HL-60 (cell line): ENCODE data around the gene AAMP.

Experiments used
- DNase-seq, 2 experiments: peaks; one replicate each; pipeline ENCODE4 v3.0.0-alpha.2; 2010 to 2020; ENCODE audit warnings: low read depth in 1 of 2, low spot score in 1 of 2
- H3K27ac ChIP-seq: fragments of 250-450 bp; sonication (Bioruptor Pico); replicated peaks from 2 replicates; pipeline ENCODE4 v1.5.1; 2020; ENCODE audit warnings: mild to moderate bottlenecking, moderate library complexity
- H3K27me3 ChIP-seq: fragments of 250-450 bp; sonication (Bioruptor Pico); 2 replicates; pipeline ENCODE4 v1.5.1; 2021; ENCODE audit warnings: mild to moderate bottlenecking, moderate library complexity; ENCODE audit not compliant: insufficient read depth, poor library complexity, severe bottlenecking
- H3K4me3 ChIP-seq: replicated peaks from 2 replicates; pipeline ENCODE4 v1.5.1; 2011; ENCODE audit warnings: mild to moderate bottlenecking, control low read depth, low read length; ENCODE audit not compliant: insufficient read depth
- CTCF ChIP-seq: IDR thresholded peaks from one replicate; pipeline ENCODE4 v1.5.1; 2011; ENCODE audit warnings: low read length, control low read depth, inconsistent platforms; ENCODE audit not compliant: insufficient read depth
- GABPA ChIP-seq: IDR thresholded peaks from 2 replicates; pipeline ENCODE4 v1.6.1; 2012; ENCODE audit warnings: low read depth
- POLR2AphosphoS5 ChIP-seq: IDR thresholded peaks from 2 replicates; pipeline ENCODE4 v1.6.1; 2012; ENCODE audit warnings: low read depth
- REST ChIP-seq: IDR thresholded peaks from 2 replicates; pipeline ENCODE4 v1.6.1; 2012; ENCODE audit warnings: low read depth; ENCODE audit not compliant: insufficient replicate concordance
- SPI1 ChIP-seq: IDR thresholded peaks from 2 replicates; pipeline ENCODE4 v1.6.1; 2012; ENCODE audit warnings: low read depth, mild to moderate bottlenecking, borderline replicate concordance

Gene AAMP

GRCh38 chr2:218224186-218224585, 45.8 kb downstream of the AAMP start:
- no peak overlapping the region; the same call in 1 of the 2 replicates for H3K27ac ChIP-seq
- no peak for TF ChIP-seq POLR2AphosphoS5
- TF ChIP-seq REST, result no peak
- TF ChIP-seq CTCF, result no peak
- no peak for TF ChIP-seq SPI1
- no peak for TF ChIP-seq GABPA
- no peak overlapping the region for H3K4me3 ChIP-seq
- no peaks in the 10 kb centered on the region for H3K27me3 ChIP-seq
- DNase-seq, result no peak

GRCh38 chr2:218223046-218223445, 46.9 kb downstream of the AAMP start:
- Histone ChIP-seq H3K4me3 (no peak overlapping the region), H3K27ac (no peak overlapping the region), H3K27me3 (no peaks in the 10 kb centered on the region)
- TF ChIP-seq POLR2AphosphoS5 (no peak), SPI1 (no peak), CTCF (no peak), REST (no peak), GABPA (no peak)
- DNase-seq, result no peak

GRCh38 chr2:218221000-218221399, 48.9 kb downstream of the AAMP start:
- H3K27ac ChIP-seq, result peak overlapping the region; percentile 97
- DNase-seq, result peak in 1 of 2 experiments; percentile 21
- peak overlapping the region; percentile 92; the same call in 1 of the 2 replicates for H3K4me3 ChIP-seq
- no peak for TF ChIP-seq SPI1
- TF ChIP-seq CTCF, result no peak
- no peak for TF ChIP-seq REST
- TF ChIP-seq POLR2AphosphoS5, result no peak
- no peak for TF ChIP-seq GABPA
- H3K27me3 ChIP-seq, result no peaks in the 10 kb centered on the region
